Endothelial cell of coronary artery (primary cell): Measurements from ENCODE around the gene CELF4. TPM values are rescaled to one million over a fixed set of nuclear protein-coding genes. Genes with fewer than 3 reads are reported as not detected.

Experiments
- total RNA-seq: library from RNA; depleted of rRNA; stranded (reverse); fragments of >200 nt; gene quantifications from 2 replicates; pipeline ENCODE4 v1.2.3, GENCODE V29; 2014

The CELF4 gene
- total RNA-seq, result not detected in 2 replicates

GRCh38 chr18:37565101-37565976 lies at the start of gene CELF4:
Gene CELF4 (minus strand): TSS chr18:37565798.

